ENCODE data around the gene RALGAPA2. TPM values are rescaled to one million over a fixed set of nuclear protein-coding genes. Genes with fewer than 3 reads are reported as not detected.

The RALGAPA2 gene
- total RNA-seq, 4 donors from 2014 or later: 13.3 to 29.8 (median 23.6) TPM

DNA sequence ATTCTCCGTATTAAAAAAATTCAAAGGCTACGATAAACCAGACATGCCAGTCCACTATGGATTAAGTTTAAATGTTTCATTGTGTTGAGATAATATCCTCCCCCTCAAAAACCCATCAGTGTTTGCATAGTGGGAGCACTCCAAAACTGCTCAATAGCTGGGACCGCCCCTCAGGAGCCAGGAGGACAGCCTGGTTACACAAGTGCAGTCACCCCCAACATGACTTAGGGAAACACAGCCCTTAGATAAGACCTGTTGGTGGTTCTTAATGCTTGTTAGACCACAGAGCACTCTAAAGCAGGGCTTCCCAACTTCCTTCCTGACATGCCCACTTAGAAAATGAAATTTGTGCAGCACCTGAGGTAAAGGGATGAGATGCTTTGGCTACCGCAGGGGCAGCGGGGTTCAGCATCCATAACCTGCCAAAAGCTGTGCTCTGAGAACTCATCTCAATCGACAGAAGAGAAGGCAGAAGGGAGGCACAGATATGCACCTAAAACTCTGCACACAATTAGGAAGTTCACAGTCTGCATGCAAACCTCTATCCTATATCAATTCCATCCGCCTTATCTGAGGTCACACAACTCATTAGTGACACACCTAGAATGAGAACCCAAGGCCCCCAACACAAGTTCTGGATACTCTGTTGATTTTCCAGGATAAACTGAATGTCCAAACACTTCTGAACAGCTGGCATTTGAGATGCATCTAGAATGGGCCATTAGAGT, 74.3 kb downstream of the RALGAPA2 start:
- Histone ChIP-seq H3K36me3 (peaks cover 4 to 82% (median 11%) of the 10 kb centered on the region in 3 donors), H3K4me3 (no peak overlapping the region), H3K9me3 (no peaks in the 10 kb centered on the region), H3K27me3 (no peaks in the 10 kb centered on the region), H3K4me1 (no peaks in the 10 kb centered on the region), H3K27ac (no peak overlapping the region)
- intact Hi-C loops (cut with DNase I): no loop called here
- WGBS, 2 donors: 95 to 96% methylated on average over 7 of the region's 7 CpGs
- no peak for TF ChIP-seq POLR2A (IDR thresholded peaks at IDR 0.05)
- TF ChIP-seq, protein P1, sequence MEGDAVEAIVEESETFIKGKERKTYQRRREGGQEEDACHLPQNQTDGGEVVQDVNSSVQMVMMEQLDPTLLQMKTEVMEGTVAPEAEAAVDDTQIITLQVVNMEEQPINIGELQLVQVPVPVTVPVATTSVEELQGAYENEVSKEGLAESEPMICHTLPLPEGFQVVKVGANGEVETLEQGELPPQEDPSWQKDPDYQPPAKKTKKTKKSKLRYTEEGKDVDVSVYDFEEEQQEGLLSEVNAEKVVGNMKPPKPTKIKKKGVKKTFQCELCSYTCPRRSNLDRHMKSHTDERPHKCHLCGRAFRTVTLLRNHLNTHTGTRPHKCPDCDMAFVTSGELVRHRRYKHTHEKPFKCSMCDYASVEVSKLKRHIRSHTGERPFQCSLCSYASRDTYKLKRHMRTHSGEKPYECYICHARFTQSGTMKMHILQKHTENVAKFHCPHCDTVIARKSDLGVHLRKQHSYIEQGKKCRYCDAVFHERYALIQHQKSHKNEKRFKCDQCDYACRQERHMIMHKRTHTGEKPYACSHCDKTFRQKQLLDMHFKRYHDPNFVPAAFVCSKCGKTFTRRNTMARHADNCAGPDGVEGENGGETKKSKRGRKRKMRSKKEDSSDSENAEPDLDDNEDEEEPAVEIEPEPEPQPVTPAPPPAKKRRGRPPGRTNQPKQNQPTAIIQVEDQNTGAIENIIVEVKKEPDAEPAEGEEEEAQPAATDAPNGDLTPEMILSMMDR (IDR thresholded peaks at IDR 0.05): no peak
- no peak for DNase-seq

- H3K4me3 ChIP-seq: no peak overlapping the region
- no peaks in the 10 kb centered on the region for H3K9me3 ChIP-seq
- TF ChIP-seq, protein P1 (IDR thresholded peaks at IDR 0.05): no peak
- TF ChIP-seq POLR2A (IDR thresholded peaks at IDR 0.05): no peak
- DNase-seq: no peak
- H3K27ac ChIP-seq: no peak overlapping the region
- WGBS, 2 donors: 86 to 100% methylated on average over 1 of the region's 2 CpGs
- H3K36me3 ChIP-seq: peaks cover 0 to 95% (median 8%) of the 10 kb centered on the region in 3 donors
- H3K27me3 ChIP-seq: no peaks in the 10 kb centered on the region
- no peaks in the 10 kb centered on the region for H3K4me1 ChIP-seq
- intact Hi-C loops (cut with DNase I): no loop called here
Observed at GRCh38 chr20:20635006-20635405, 77.4 kb downstream of the RALGAPA2 start.

- intact Hi-C loops (cut with DNase I): no loop called here
- H3K36me3 ChIP-seq: peaks cover 0 to 96% (median 9%) of the 10 kb centered on the region in 3 donors
- WGBS, 2 donors: 87 to 92% methylated on average over 2 of the region's 2 CpGs
Observed at GRCh38 chr20:20632644-20633043, 79.8 kb downstream of the RALGAPA2 start.

DNA sequence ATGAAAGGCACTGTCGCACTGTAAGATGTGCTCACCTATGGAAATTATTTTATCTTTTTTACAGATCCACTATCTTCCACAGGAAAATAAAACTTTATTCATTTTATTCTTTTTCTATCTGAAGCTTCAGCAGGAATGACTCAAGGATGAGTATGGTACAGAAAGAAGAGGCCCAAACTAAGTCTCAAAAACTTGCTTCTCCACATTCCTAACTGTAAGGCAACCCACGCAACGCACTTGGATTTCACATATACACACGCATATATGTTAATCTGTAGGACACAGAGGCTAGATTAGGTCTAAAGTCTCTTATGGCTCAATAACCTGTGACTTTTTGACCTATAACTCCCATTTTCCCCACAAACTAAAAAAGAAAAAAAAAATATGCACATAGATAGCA, 81.9 kb downstream of the RALGAPA2 start:
- DNase-seq: no peak
- TF ChIP-seq POLR2A (IDR thresholded peaks at IDR 0.05): no peak
- TF ChIP-seq, protein P1 (IDR thresholded peaks at IDR 0.05): no peak
- Histone ChIP-seq H3K4me1 (no peaks in the 10 kb centered on the region), H3K27me3 (no peaks in the 10 kb centered on the region), H3K9me3 (no peaks in the 10 kb centered on the region), H3K36me3 (peaks cover 0 to 92% (median 17%) of the 10 kb centered on the region in 3 donors), H3K27ac (no peak overlapping the region), H3K4me3 (no peak overlapping the region)
- WGBS, 2 donors: 65 to 66% methylated on average over 4 of the region's 4 CpGs
- intact Hi-C loops (cut with DNase I): no loop called here

More at GRCh38 chr20:20632644-20633043, 79.8 kb downstream of the RALGAPA2 start:
- H3K4me3 ChIP-seq: no peak overlapping the region
- DNase-seq: no peak
- no peaks in the 10 kb centered on the region for H3K4me1 ChIP-seq
- H3K27ac ChIP-seq: no peak overlapping the region
- H3K9me3 ChIP-seq: no peaks in the 10 kb centered on the region
- TF ChIP-seq POLR2A (IDR thresholded peaks at IDR 0.05): no peak
- TF ChIP-seq, protein P1 (IDR thresholded peaks at IDR 0.05): no peak
- H3K27me3 ChIP-seq: no peaks in the 10 kb centered on the region

- WGBS, 2 donors: 93 to 100% methylated on average over 3 of the region's 3 CpGs
- no peaks in the 10 kb centered on the region for H3K4me1 ChIP-seq
- H3K36me3 ChIP-seq: peaks cover 0 to 85% (median 14%) of the 10 kb centered on the region in 3 donors
- H3K27me3 ChIP-seq: no peaks in the 10 kb centered on the region
- H3K27ac ChIP-seq: no peak overlapping the region
- H3K4me3 ChIP-seq: no peak overlapping the region
- intact Hi-C loops (cut with DNase I): no loop called here
- DNase-seq: no peak
- TF ChIP-seq POLR2A (IDR thresholded peaks at IDR 0.05): no peak
- TF ChIP-seq, protein P1 (IDR thresholded peaks at IDR 0.05): no peak
- no peaks in the 10 kb centered on the region for H3K9me3 ChIP-seq
Observed at GRCh38 chr20:20629556-20630188, 82.8 kb downstream of the RALGAPA2 start.
